GM21526 (cell line): ENCODE measurements around the gene DNAH12.
"Not testable (repeated sequence)": the region's sequence is repeated elsewhere in the genome, so short reads cannot be mapped to it uniquely, and the experiment has no call there.

Experiments
- ATAC-seq: cut with Tn5 transposase; IDR thresholded peaks from one replicate; pipeline ENCODE4 v1.9.1; 2021; ENCODE audit warnings: moderate library complexity; ENCODE audit not compliant: unreplicated experiment, low FRiP score

DNAH12 gene

GRCh38 chr3:57338272-57339070, 205.7 kb downstream of the DNAH12 start:
- ATAC-seq: not testable (repeated sequence)

GRCh38 chr3:57335283-57335938, 208.7 kb downstream of the DNAH12 start:
- no peak for ATAC-seq

- no peak for ATAC-seq
Measured at GRCh38 chr3:57331078-57331610, 213.0 kb downstream of the DNAH12 start.

GRCh38 chr3:57326498-57326897, 217.6 kb downstream of the DNAH12 start:
- ATAC-seq: not testable (repeated sequence)

GRCh38 chr3:57314204-57314603, 229.9 kb downstream of the DNAH12 start:
- ATAC-seq: no peak

- ATAC-seq: no peak
Measured at GRCh38 chr3:57309769-57310360, 234.3 kb downstream of the DNAH12 start.

GRCh38 chr3:57303520-57303919, 240.6 kb downstream of the DNAH12 start:
- not testable (repeated sequence) for ATAC-seq

- no peak for ATAC-seq
Measured at GRCh38 chr3:57298041-57298440, 246.1 kb downstream of the DNAH12 start.

- ATAC-seq: no peak
Measured at GRCh38 chr3:57292897-57293526, 251.1 kb downstream of the DNAH12 start.

GRCh38 chr3:57292159-57292896, 251.8 kb downstream of the DNAH12 start, which contains the start of gene ASB14:
TSS of gene ASB14 (minus strand) at chr3:57292685. CDS start at chr3:57292033, 652 bp downstream.
- no peak for ATAC-seq

GRCh38 chr3:57288403-57288802, 255.7 kb downstream of the DNAH12 start:
- no peak for ATAC-seq

- ATAC-seq: no peak
Measured at GRCh38 chr3:57287205-57287604, 256.9 kb downstream of the DNAH12 start.

GRCh38 chr3:57283334-57283733, 260.8 kb downstream of the DNAH12 start:
- ATAC-seq: no peak

- ATAC-seq: no peak
Measured at GRCh38 chr3:57281715-57282114, 262.4 kb downstream of the DNAH12 start.

- no peak for ATAC-seq
Measured at GRCh38 chr3:57279685-57280084, 264.5 kb downstream of the DNAH12 start.

- no peak for ATAC-seq
Measured at GRCh38 chr3:57278237-57278636, 265.9 kb downstream of the DNAH12 start.

- no peak for ATAC-seq
Measured at GRCh38 chr3:57275393-57275792, 268.8 kb downstream of the DNAH12 start.

- no peak for ATAC-seq
Measured at GRCh38 chr3:57274845-57275244, 269.3 kb downstream of the DNAH12 start.

GRCh38 chr3:57268416-57268815, 275.7 kb downstream of the DNAH12 start:
- ATAC-seq: no peak

- ATAC-seq: no peak
Measured at GRCh38 chr3:57261929-57262328, 282.2 kb downstream of the DNAH12 start.
